Body of pancreas (tissue), 4 donors: ENCODE data around the gene FGFR3.

Experiments
- CTCF ChIP-seq, 7 experiments: fragments of 450-650 bp in 4 of 7; fragments of 200-600 bp in 3 of 7; sonication (generic) in 3 of 7; IDR thresholded peaks; one replicate each; pipeline ENCODE4 v1.5.1; 2016 to 2019; ENCODE audit warnings: antibody characterized with exemption in 7 of 7
- POLR2A ChIP-seq, 3 donors: fragments of 450-650 bp; IDR thresholded peaks; one replicate each; pipeline ENCODE4 v1.6.1; 2016; ENCODE audit warnings: antibody characterized with exemption in 3 of 3, mild to moderate bottlenecking in 2 of 3

GRCh38 chr4:1815096-1815996 lies 22.3 kb downstream of the FGFR3 start:
- TF ChIP-seq CTCF (IDR thresholded peaks at IDR 0.05): no peak
- TF ChIP-seq POLR2A (IDR thresholded peaks at IDR 0.05): no peak
